ENCODE data around the gene RPL29.
A peak's percentile ranks its signal among the peaks of the same experiment; 100 is the strongest.

RPL29 gene

DNA sequence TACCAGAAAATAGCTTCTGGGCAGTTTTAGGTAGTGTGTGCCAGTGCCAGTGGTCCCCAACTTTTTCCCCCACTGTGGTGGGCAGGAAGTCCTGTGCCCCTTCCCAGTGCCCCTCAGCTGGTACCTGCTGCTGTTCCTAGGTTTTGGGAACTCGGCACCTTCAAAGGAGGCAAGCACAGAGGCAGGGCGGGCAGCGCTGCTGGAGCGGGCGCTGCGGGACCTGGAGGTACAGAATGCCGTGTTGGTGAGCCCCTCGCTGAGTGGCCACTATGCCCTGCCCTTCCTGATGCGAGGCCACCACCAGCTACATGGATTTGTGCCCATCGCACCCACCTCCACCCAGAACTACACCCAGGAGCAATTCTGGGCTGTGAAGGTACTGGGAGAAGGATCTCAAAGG lies 15.4 kb downstream of the RPL29 start:
- DNase-seq, result no peak

DNA sequence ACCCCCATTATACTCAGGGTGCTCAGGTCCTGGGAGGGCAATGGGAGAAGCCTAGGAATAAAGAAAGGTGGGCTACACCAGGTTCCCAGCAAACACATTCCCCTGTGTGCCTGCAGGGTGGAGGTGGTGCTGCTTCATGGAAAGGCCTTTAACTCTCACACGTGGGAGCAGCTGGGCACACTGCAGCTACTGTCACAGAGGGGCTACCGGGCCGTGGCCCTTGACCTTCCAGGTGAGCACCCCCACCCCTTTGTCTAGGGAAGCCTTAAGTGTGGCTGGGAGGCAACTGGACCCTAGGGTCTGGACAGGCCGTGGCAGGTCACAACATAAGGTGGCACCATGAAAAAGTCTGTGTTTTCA lies 17.6 kb downstream of the RPL29 start:
- DNase-seq, result no peak

DNA sequence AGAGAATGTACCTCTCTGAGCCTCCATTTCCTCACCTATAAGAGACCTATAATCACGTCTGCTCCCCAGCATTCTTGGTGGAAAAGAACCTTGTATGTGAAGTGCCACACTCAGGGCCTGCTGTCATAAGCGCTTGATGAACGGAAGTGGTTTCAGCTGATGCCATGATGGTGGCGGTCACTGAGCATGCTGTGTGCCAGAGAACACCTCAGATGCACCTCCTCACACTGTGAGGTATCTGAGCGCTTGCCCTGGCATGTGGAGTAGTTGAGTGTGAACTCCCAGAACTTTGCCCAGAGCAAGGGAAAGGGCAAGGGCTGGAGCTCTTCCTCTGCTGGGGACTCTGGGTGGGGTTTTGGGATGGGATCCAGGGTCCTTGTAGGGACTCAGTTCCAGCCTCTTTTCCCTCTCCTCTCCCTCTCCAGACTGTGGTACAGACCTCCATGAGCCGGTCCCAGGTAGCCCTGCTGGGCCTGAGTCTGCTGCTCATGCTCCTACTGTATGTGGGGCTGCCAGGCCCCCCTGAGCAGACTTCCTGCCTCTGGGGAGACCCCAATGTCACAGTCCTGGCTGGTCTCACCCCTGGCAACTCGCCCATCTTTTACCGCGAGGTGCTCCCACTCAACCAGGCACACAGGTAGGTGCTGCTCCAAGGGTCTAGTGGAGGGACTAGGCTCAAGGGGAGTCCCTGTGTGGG lies 18.1 kb downstream of the RPL29 start:
- no peak for DNase-seq

DNA sequence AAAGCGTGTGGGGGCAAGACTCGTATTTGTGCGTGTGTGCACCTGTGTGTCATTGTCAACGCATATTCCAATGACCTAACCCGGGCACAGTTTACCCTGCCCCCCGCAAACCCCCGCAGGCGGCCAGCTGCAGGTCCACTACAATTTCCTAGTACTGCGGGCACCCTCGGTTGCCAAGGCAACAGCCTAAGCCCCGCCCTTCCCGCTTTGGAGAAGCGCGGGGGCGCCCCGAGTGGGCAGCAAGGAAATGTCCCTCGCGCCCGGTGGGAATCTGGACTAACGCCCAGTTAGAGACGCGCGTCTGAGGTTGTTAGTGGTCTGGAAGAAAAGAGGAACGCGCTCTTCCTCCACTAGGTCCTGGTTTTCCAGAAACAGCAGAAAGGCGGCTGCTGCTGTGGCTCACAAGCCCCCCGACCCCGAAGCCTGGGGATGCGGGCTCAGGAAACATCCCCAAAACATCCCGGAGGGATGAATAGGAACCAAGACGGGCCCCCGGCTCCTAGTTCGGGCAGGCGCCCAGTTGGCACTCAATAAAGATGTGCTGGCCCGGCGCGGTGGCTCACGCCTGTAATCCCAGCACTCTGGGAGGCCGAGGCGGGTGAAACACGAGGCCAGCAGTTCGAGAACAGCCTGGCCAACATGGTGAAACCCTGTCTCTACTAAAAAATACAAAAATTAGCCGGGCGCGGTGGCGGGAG lies 19.7 kb downstream of the RPL29 start:
- peak; percentile 59 for DNase-seq

DNA sequence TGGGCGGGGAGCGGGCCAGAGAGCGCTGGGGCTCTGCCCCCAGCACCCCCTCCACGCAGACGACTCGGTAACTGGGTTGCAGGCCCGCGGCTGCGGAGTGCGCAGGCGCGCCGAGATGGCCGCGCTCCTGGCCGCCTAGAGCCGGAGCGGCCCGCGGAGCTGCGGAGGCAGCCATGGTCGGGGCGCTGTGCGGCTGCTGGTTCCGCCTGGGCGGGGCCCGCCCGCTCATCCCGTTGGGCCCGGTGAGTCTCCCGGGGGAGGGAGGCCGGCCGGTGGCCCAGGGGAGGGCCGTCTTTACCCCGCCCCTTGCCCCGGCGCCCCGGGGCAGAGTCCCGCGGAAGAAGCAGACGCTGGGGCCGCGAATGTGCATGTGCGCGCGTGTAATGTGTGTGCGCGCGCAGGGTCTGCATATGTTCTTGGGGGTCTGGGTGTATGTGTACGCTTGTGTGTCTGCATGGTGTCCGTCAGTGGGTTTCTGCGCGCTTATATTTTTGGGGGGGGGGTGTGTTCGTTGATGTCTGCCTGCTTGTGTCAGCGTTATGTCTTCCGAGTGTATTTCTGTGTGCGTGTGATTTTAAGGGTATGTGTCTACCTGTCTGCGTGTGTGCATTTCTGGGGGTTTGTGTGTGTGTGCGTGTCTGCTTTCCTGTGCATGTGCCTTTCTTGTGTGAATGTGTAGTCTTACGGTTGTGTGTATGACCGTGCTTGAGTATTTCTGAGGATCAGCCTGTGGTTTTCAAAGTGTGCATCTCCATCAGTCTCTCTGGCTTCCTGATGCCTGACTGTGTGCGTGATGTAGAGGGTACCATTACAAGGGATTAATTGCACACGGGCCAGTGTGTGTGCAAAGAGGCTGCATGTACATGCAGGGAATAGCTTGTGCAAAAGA lies 20.5 kb downstream of the RPL29 start, which contains the start of gene ABHD14A:
Gene ABHD14A (plus strand): TSS at position 102 of the 889 bp plus-strand sequence. CDS start 72 bp downstream, at position 174.
- peak; percentile 50 for DNase-seq

DNA sequence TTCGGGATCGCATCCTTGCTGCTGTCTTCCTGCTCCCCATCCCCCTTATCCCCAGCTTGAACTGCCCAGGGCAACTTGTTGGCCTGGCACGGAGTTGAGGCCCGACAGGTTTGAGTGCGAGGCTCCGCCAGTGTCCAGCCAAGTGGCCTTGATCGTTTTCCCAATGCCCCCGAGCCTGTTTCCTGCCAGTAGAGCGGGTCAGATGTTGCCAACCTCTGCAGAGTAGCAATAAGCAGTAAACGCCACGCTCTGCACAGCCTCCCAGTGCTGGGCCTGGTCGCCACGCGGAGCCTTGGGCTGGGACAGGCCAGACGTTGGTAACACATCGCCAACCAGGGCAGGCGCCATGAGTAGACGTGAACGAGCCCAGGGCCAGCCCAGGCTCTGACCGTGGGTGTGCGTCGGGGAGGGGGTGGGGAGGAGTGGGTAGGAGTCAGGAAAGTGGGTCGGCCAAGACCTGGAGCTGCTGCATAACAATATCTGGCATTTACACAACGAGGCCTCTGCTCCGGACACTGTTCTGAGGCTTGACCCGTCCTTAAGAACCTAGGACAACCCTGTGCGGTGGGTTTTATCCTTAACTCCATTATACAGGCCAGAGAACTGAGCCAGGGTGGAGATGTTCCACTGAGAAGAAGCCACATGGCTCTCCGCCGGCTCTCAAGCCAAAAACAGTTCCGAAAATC lies 21.3 kb downstream of the RPL29 start:
- DNase-seq, result peak; percentile 26

DNA sequence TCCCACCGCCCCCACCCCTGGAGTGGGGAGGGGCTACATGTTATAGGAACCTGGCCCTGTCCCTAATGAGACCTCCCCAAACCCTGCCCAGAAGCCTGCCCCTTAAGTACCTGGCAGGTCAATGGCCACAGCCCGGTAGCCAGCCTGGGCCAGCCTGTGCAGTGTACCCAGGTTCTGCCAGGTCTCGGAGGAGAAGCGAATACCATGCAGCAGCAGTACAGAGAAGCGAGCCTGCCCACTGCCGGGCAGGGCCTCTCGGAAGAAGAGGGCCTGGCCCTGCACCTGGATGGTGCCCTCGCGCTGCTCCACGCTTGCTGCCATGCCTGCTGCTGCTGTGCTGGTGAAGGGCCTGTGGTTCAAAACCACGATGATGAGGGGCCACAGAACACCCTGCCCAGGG lies 24.3 kb downstream of the RPL29 start:
- DNase-seq, result no peak

DNA sequence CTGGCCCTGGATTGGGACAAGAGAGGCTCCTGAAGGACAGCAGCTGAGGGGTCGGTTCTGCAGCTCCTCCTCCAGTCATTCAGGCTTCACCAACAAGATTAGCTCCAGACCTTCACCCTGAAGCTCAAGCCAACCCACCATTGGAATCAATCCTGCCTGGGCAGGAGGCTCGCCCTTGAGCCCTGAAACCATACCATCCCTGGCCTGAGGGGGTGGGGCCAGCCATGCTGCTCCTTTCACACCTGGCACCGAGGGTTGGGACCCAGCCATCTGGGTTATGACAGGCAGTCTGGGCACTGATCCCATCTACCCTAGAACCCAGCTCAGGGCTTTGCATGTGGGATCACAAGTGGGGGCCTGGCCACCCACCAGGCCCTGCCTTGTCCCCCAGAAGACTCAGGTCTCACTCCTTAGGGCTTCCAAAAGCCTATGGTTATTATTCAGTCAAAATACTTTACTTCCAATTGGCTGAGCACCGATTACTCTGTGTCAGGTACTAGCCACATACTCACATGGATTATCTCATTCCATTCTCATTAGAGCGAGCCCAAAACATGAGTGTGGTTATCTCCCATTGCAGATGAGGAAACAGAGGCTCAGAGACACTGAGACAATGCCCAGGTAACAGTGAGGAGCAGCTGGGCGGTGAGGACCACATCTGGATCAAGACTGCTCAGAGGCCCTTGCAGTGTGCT lies 24.9 kb downstream of the RPL29 start:
- no peak for DNase-seq

DNA sequence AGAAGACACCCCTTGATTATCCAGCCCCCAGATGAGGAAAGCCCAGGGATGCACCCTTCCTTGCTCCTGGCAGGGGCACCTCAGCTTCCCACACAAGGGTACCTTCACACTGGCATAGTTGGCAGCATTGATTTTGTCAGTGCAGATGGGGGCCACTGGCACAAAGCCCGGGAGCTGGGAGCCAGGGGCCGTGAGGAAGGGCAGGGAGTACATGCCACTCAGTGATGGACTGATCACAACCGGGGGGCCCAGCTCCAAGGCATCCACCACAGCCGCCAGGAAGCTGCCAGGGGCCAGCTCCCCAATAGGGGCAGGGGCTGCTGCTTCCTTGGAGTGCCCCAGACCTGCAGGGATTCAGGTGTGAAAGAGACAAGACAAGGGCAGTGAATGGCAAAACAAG lies 25.9 kb downstream of the RPL29 start:
- no peak for DNase-seq

DNA sequence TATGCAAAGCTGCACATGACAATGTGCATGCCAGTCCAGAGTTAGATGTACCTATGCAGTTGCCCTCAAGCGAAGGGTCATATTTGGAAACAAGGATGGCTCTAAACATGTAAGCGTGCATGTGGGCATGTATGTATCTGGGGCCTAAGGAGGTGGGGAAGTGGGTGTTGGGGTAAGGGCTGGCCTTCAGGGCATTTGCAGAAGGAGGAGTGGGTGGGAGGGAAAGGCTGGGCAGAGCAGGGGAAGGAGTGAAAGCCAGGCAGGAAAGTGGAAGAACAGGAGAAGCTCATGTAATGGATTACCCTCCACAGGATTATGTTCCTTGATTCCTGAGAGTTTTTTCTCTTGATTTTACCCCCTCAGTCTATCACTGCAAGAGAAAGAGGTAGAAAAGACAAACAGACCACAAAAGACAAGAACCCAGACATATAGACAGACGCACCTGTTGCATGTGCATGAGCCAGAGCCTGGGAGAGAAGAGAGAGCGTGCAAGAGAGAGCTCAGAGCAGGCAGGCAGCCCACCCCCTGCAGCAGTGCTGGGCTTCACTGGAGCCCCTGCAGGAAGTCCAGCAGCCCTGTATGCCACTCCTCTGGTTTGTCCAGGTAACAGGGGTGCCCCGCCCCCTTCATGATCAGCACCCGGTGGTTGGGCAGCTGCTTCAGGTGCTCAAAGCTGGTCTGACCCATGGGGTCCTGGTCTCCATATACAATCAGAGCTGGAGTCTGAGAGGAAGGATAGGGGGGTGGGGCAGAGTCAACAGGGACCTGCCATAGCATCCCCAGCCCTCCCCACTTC lies 26.6 kb downstream of the RPL29 start:
- no peak for DNase-seq

DNA sequence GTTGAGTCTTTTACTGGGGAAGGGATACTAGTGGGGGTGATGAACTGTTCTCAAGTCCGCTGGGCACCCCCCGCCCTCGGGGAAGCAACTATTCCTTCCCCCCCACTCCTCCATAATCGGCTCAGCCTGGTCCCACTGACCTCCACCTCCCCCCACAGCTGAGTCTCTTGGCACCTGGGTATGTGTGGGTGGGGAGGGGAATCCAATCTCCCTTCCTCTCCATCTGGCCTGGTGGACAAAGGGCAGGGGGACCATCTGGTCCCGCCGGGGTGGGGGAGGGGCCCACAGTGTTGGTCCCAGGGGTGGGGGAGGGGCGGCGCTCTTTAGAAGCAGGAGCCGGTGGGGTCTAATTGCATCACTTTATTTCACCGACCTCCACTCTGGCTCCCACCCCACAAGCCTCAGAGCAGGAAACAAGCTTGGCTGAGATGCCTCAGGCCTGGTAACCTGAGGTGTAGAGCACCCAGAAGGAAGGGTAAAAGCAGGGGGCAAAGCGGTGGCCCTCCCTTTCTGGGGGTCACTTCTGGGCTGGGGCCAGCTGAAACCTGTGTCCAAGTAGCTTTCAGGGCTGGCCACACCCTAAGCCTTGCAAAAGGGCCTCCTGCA lies 27.4 kb downstream of the RPL29 start:
- no peak for DNase-seq

DNA sequence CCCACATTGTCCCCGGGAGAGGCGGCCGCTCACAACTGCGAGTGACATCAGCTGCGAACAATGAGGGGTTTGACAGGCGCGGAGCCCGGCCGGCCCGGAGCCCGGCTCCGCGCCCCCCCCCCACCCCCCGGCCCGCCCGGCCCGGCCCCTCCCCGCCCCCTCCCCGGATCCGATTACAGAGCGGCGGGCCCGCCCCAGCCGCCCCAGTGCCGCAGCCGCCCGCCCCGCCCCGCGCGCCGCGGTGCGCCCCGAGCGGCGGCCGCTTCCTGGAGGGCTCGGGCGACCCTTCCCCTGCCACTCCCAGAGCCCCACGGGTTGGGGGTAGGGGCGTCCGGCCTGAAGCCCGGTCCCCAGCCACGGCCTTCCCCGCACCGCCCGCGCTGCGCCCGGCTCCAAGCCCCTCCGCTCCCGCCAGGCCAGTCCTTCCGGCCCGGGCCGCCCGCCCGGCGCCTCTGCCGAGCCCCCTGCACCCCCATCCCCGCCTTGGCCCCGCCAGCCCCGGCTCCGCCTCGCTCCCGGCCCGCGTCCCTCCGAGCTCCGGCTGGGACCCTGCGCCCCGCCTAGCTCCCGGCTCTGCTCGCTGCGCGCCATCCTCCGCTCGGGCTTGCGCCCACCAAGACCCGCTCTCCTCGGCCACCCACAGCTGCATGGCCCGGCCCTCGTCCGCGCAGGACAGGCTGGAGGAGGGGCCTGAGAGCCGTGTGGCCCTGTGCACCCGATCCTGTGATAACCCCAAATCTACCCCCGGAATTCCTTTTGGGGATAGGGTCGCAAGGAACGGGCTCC lies 28.1 kb downstream of the RPL29 start, which contains the start of gene PCBP4:
Gene PCBP4 (minus strand): TSS at position 71 of the 786 bp plus-strand sequence. CDS start 6,214 bp downstream, outside the sequence.
- DNase-seq, result no peak

DNA sequence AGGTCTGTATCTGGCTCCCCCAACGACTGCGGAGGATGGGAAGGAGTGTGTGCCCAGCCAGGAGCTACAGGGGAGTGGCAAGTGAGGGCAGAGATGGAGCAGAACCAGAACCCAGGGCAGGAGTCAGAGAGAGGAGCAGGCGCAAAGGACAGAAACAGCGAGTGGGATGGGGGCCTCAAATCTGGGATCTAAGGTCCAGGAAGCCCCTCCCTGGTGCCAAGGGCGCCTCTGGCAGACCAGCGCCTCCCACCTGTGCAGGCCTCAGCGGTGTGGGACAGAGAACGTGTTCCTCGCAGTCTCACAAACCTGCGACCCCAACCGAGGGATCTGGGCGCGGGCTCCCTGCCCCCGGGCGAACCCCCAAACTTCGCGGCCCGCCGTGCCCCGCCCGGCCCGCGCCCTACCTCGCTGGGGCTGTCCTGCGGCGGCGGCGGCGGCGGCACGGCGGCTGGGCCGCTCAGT lies 28.7 kb downstream of the RPL29 start:
- no peak for DNase-seq

DNA sequence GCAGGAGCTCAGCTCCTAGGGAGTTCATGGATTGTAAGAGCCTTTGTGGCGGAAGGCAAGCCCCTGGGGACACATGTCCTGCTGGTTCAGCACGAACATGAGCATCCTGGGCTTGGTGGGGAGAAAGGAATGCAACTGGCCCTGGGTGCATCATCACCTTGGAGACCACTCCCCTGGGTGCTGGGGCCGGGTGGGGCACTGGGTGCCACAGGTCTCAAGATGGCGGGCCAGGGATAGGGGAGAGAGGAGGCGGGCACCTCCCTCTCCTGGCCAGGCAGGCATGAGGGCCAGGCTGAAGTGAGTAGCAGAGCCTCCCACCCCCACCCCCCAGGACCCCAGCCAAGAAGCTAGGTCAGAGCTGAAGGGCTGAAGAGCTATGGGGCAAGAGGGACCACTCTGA lies 29.2 kb downstream of the RPL29 start:
- DNase-seq, result no peak

DNA sequence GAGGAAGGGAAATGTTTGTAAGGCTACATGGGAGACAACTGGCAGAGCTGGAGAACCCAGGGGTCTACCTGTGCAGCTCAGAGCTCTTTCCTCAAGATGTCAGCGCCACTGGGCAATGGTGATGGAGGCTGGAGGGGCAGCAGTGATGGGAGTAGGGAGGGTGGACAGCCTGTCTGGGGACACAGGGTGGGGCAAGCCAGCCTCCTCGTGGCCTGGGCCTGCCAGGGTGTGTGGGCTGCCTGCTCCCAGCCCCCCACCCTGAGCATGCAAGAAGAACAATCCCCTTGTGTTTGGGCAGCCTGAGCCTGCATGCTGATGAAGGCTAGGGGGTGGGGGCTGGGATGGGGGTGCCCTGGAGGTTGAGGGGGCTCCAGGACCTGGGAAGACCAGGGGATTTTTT lies 29.7 kb downstream of the RPL29 start:
- no peak for DNase-seq

DNA sequence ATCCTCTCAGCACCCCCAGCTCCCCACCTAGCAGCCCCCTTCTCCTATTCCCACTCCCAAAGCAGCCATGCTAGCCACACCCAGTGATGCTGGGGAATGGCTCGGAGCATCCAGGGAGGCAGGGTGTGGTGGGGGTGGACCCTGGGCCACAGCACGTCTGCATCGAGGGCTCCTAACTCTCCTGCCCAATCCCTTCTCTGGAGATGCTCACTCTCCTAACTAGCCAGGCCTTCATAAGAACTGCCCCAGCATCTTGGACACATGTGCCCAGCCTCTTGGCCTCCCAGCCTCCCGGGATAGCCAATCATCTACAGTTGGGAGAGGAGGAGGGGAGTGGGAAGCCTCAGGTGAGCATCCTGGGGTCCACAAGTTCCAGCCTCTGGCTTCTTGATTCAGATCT lies 31.2 kb downstream of the RPL29 start:
- no peak for DNase-seq

DNA sequence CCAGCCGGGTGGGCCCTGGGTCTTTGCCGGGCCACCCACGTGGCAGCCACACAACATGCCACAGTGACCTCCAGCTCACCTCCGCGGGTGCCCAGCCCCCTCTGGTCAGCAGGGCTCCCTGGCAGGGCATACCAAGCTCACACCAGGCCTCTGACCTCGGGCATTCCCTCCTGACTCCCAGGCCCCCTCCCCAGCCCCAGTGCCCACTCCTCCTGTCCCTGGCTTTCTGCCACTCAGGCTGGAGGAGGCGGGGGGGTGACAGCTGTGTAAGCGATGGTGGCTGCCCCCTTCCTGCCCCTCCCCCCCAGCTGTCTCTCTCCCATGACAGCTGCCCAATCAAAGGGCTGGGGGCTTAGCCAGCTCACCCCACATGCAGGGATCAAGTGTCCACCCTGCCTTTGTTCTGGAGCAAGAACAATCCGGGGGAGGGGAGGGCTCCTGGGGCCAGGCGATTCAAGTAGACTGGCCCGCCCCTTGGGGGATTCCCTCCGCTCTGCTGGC lies 31.7 kb downstream of the RPL29 start:
- no peak for DNase-seq

DNA sequence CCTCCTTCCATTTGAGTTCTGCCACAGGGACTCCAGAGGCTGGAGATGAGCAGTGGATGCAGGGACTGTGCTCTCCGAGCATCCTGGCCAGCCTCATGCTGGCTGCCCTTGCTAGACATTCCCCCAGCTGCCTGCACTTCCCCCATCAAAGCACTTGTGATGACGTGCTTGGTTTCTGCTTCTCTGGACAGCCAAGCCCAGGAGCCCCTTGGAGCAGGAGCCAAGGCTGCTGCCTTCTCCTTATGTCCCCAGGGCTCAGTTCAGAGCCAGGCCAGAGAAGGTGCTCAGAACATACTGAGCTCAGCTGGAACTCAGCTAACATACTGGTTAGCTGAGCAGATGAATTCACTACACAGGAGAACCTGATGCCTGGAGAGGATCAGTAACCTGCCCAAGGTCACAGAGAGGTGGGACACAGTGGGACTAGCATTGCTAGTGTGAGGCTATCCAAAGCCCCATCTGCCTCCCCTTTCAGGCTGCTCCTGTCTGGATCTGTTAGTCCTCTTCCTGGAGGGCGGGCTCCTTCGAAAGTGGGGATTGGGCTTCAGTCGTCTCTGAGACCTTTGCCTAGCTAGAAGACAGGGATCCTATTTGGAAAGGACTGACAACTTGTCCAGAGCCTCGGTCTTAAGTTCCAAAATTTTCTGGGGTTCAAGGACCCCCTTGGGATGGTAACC lies 32.7 kb downstream of the RPL29 start:
- DNase-seq, result no peak

Measured in MV-4-11 (cell line).